ENCODE results near the gene CSGALNACT2. TPM values are rescaled to one million over a fixed set of nuclear protein-coding genes. Genes with fewer than 3 reads are reported as not detected.
"Not testable (repeated sequence)": the region's sequence is repeated elsewhere in the genome, so short reads cannot be mapped to it uniquely, and the experiment has no call there.

The CSGALNACT2 gene
- total RNA-seq, 1 experiment from 2014 or later = 22.3 TPM

DNA sequence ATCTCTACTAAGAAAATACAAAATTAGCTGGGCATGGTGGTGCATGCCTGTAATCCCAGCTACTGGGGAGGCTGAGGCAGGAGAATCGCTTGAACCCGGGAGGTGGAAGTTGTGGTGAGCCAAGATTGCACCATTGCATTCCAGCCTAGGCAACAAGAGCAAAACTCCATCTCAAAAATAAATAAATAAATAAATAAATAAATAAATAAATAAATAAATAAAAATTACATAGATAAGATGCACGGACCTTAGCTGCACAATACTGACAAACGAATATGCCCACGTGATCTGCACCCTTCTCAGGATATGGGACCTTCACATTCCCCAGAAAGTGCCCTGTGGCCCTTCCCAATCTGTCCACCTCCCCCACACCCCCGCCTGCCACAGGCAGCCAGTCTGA, 38.9 kb upstream of the CSGALNACT2 start:
- ATAC-seq; H3K4me1 ChIP-seq (ENCODE audit: control insufficient read depth, insufficient read depth, low read length); H3K9me3 ChIP-seq (ENCODE audit: control insufficient read depth, insufficient read depth, low read depth, low read length); intact Hi-C loops (cut with micrococcal nuclease; ENCODE audit: unreplicated experiment); H3K27me3 ChIP-seq (ENCODE audit: control insufficient read depth, insufficient read depth, low read length); H3K27ac ChIP-seq (ENCODE audit: low read length); CTCF ChIA-PET; H3K4me3 ChIP-seq (ENCODE audit: low read depth in 2 of 2, low read length in 2 of 2); H3K36me3 ChIP-seq (ENCODE audit: control insufficient read depth, insufficient read depth, low read length); POLR2A ChIA-PET; in situ Hi-C loops (cut with HindIII; ENCODE audit: low pct_unique_long_range_greater_than_20kb, low sequenced_read_pairs); DNase-seq (ENCODE audit: low read depth, low spot score); BruUV-seq (replicated peaks): not testable (repeated sequence)

DNA sequence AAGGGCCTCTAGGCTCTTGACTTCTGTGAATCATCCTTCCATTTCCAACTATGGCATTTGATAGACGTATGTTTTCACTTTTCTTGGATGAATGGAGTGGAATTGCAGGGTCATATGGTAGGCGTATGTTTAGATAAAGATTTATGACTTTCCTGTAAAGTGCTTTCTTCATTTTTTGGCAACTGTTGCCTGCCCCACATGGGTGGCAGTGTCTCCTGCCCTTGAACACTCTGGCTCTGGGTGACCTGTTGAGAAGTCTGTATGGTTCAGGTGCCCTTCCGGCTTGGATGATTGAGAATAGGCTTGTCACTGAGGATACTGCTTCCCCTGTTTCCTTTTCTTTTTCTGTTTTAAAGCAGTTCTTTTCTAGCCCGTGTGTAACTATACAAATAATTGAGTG, 38.3 kb upstream of the CSGALNACT2 start:
- Histone ChIP-seq H3K27me3 (ENCODE audit: control insufficient read depth, insufficient read depth, low read length) (no peaks in the 10 kb centered on the region), H3K27ac (ENCODE audit: low read length) (no peak overlapping the region), H3K36me3 (ENCODE audit: control insufficient read depth, insufficient read depth, low read length) (no peaks in the 10 kb centered on the region), H3K4me3 (ENCODE audit: low read depth in 2 of 2, low read length in 2 of 2) (no peak overlapping the region), H3K9me3 (ENCODE audit: control insufficient read depth, insufficient read depth, low read depth, low read length) (no peaks in the 10 kb centered on the region), H3K4me1 (ENCODE audit: control insufficient read depth, insufficient read depth, low read length) (peaks cover 5% of the 10 kb centered on the region; the same call in 1 of the 2 replicates)
- intact Hi-C loops (cut with micrococcal nuclease; ENCODE audit: unreplicated experiment) (no loop called here), in situ Hi-C loops (cut with HindIII; ENCODE audit: low pct_unique_long_range_greater_than_20kb, low sequenced_read_pairs) (no loop called here)
- ChIA-PET CTCF (no interaction called here), POLR2A (no interaction called here)
- DNase-seq (ENCODE audit: low read depth, low spot score) (no peak), ATAC-seq (no peak)
- TF ChIP-seq SIN3A (IDR thresholded peaks at IDR 0.05; ENCODE audit: borderline replicate concordance, insufficient read depth, low read depth, low read length) (no peak), CTCF (IDR thresholded peaks at IDR 0.05) (no peak), TCF7L2 (IDR thresholded peaks at IDR 0.05; ENCODE audit: low read depth, low read length) (no peak), POLR2AphosphoS5 (IDR thresholded peaks at IDR 0.05; ENCODE audit: low read depth, low read length) (no peak)
- TF ChIP-seq, protein P1, sequence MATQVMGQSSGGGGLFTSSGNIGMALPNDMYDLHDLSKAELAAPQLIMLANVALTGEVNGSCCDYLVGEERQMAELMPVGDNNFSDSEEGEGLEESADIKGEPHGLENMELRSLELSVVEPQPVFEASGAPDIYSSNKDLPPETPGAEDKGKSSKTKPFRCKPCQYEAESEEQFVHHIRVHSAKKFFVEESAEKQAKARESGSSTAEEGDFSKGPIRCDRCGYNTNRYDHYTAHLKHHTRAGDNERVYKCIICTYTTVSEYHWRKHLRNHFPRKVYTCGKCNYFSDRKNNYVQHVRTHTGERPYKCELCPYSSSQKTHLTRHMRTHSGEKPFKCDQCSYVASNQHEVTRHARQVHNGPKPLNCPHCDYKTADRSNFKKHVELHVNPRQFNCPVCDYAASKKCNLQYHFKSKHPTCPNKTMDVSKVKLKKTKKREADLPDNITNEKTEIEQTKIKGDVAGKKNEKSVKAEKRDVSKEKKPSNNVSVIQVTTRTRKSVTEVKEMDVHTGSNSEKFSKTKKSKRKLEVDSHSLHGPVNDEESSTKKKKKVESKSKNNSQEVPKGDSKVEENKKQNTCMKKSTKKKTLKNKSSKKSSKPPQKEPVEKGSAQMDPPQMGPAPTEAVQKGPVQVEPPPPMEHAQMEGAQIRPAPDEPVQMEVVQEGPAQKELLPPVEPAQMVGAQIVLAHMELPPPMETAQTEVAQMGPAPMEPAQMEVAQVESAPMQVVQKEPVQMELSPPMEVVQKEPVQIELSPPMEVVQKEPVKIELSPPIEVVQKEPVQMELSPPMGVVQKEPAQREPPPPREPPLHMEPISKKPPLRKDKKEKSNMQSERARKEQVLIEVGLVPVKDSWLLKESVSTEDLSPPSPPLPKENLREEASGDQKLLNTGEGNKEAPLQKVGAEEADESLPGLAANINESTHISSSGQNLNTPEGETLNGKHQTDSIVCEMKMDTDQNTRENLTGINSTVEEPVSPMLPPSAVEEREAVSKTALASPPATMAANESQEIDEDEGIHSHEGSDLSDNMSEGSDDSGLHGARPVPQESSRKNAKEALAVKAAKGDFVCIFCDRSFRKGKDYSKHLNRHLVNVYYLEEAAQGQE (IDR thresholded peaks at IDR 0.05; ENCODE audit: insufficient read depth in 1 of 2, low read depth in 2 of 2, low read length in 1 of 2) = no peak
- BruUV-seq (replicated peaks) = no TSS peak

GRCh38 chr10:43100366-43100765, 37.9 kb upstream of the CSGALNACT2 start:
- H3K36me3 ChIP-seq (ENCODE audit: control insufficient read depth, insufficient read depth, low read length) = no peaks in the 10 kb centered on the region
- no peak overlapping the region for H3K27ac ChIP-seq (ENCODE audit: low read length)
- ChIA-PET CTCF (no interaction called here), POLR2A (interaction anchor here (0.7 kb wide), 1 partner anchor 25 kb away, joined by 7 read pairs; no protein-coding TSS in a partner anchor)
- intact Hi-C loops (cut with micrococcal nuclease; ENCODE audit: unreplicated experiment) (no loop called here), in situ Hi-C loops (cut with HindIII; ENCODE audit: low pct_unique_long_range_greater_than_20kb, low sequenced_read_pairs) (no loop called here)
- no TSS peak for BruUV-seq (replicated peaks)
- ATAC-seq = no peak
- H3K4me3 ChIP-seq (ENCODE audit: low read depth in 2 of 2, low read length in 2 of 2) = no peak overlapping the region
- peaks cover 5% of the 10 kb centered on the region; the same call in 1 of the 2 replicates for H3K4me1 ChIP-seq (ENCODE audit: control insufficient read depth, insufficient read depth, low read length)
- TF ChIP-seq POLR2AphosphoS5 (IDR thresholded peaks at IDR 0.05; ENCODE audit: low read depth, low read length) (no peak), SIN3A (IDR thresholded peaks at IDR 0.05; ENCODE audit: borderline replicate concordance, insufficient read depth, low read depth, low read length) (no peak), CTCF (IDR thresholded peaks at IDR 0.05) (no peak)
- TF ChIP-seq, protein P1 (IDR thresholded peaks at IDR 0.05; ENCODE audit: insufficient read depth in 1 of 2, low read depth in 2 of 2, low read length in 1 of 2) = no peak
- no peaks in the 10 kb centered on the region for H3K9me3 ChIP-seq (ENCODE audit: control insufficient read depth, insufficient read depth, low read depth, low read length)
- no peaks in the 10 kb centered on the region for H3K27me3 ChIP-seq (ENCODE audit: control insufficient read depth, insufficient read depth, low read length)
- DNase-seq (ENCODE audit: low read depth, low spot score) = no peak

Data from Panc1 (cell line).